Fibroblast of lung (primary cell): ENCODE results near the gene RPS24.

Experiments used
- CTCF ChIP-seq, 2 donors: IDR thresholded peaks in 1 of 2; conservative IDR thresholded peaks in 1 of 2; 1 replicate in 1 of 2; 2 replicates in 1 of 2; pipeline ENCODE4 v1.5.1; 2011 to 2012; ENCODE audit warnings: low read length in 2 of 2, control low read depth in 1 of 2, inconsistent platforms in 1 of 2, low read depth in 1 of 2, mild to moderate bottlenecking in 1 of 2
- EZH2 ChIP-seq: IDR thresholded peaks from 2 replicates; pipeline ENCODE4 v1.5.1; 2012; ENCODE audit warnings: low read length, control low read depth, mild to moderate bottlenecking; ENCODE audit errors: missing control alignments

GRCh38 chr10:78042752-78043104 is 9.1 kb downstream of the RPS24 start:
- no peak for TF ChIP-seq CTCF (conservative IDR thresholded peaks at IDR 0.05 in 1 of 2, IDR thresholded peaks at IDR 0.05 in 1 of 2; ENCODE audit: low read depth in 1 of 2, low read length in 2 of 2)
- no peak for TF ChIP-seq EZH2
